Mesodermal cell (in vitro differentiated cells): Measurements from ENCODE around the gene SV2C.
"Not testable (repeated sequence)": the region's sequence is repeated elsewhere in the genome, so short reads cannot be mapped to it uniquely, and the experiment has no call there.

Experiments used
- H3K27ac ChIP-seq: 2 replicates; pipeline ENCODE4 v1.7.0; 2013; ENCODE audit warnings: mild to moderate bottlenecking, low read depth, low read length, moderate library complexity; ENCODE audit not compliant: severe bottlenecking
- H3K36me3 ChIP-seq: 2 replicates; pipeline ENCODE4 v1.7.1; 2013; ENCODE audit warnings: mild to moderate bottlenecking, low read length, moderate library complexity; ENCODE audit not compliant: control insufficient read depth, insufficient read depth
- H3K4me1 ChIP-seq: one replicate; pipeline ENCODE4 v1.7.1; 2013; ENCODE audit warnings: mild to moderate bottlenecking, low read length; ENCODE audit not compliant: insufficient read depth, control insufficient read depth, poor library complexity, severe bottlenecking
- H3K4me3 ChIP-seq: 2 replicates; pipeline ENCODE4 v1.7.0; 2013; ENCODE audit warnings: low read length, control low read depth, mild to moderate bottlenecking; ENCODE audit not compliant: insufficient read depth, poor library complexity, severe bottlenecking; ENCODE audit errors: extremely low read depth
- H3K9me3 ChIP-seq: 2 replicates; pipeline ENCODE4 v1.7.1; 2013; ENCODE audit warnings: mild to moderate bottlenecking, low read length, moderate library complexity; ENCODE audit not compliant: control insufficient read depth
- WGBS, 2 experiments: methylation state at CpG; one replicate each; pipeline ENCODE4 v1.1.5; 2013; ENCODE audit warnings: missing lambda C conversion rate in 2 of 2; ENCODE audit not compliant: insufficient coverage in 2 of 2; 5-methylcytosine and 5-hydroxymethylcytosine counted together

The SV2C gene

GRCh38 chr5:76283670-76284069, 200.5 kb downstream of the SV2C start:
- no peak overlapping the region for H3K27ac ChIP-seq
- H3K4me3 ChIP-seq, result no peak overlapping the region
- no peaks in the 10 kb centered on the region for H3K9me3 ChIP-seq
- H3K36me3 ChIP-seq, result no peaks in the 10 kb centered on the region
- no peaks in the 10 kb centered on the region for H3K4me1 ChIP-seq

- Histone ChIP-seq H3K36me3 (no peaks in the 10 kb centered on the region), H3K27ac (no peak overlapping the region), H3K9me3 (no peaks in the 10 kb centered on the region), H3K4me1 (no peaks in the 10 kb centered on the region), H3K4me3 (no peak overlapping the region)
- WGBS, 2 experiments, result 73 to 92% methylated on average over 1 of the region's 6 CpGs
Observed at GRCh38 chr5:76289692-76290091, 206.5 kb downstream of the SV2C start.

DNA sequence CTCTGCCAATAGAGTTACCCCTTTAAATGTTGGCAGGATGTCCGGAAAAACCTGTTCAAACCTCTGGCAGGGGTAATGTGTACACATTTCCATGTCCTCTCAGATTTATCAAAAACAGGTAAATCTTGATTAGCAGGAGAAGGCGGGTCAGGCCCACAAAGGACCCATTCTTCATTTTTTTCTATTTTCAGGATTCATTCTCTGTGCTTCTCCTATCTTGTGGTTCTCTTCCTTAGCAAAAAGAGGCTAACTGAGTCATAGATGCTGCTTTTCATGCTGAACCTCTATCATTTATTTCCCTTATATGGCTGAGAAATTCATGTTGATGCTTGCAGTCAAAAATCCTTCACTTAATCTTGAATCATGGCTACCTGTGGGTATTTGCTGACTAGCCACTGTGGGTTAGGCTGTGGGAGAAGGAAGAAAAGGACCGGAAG, 207.2 kb downstream of the SV2C start:
- Histone ChIP-seq H3K4me3 (no peak overlapping the region), H3K36me3 (no peaks in the 10 kb centered on the region), H3K4me1 (no peaks in the 10 kb centered on the region), H3K27ac (no peak overlapping the region), H3K9me3 (no peaks in the 10 kb centered on the region)
- 73 to 86% methylated on average over 2 to 3 of the region's 3 CpGs for WGBS, 2 experiments

- no peaks in the 10 kb centered on the region for H3K36me3 ChIP-seq
- WGBS, 2 experiments, result 93 to 100% methylated on average over 4 to 5 of the region's 8 CpGs
- no peak overlapping the region for H3K27ac ChIP-seq
- H3K4me3 ChIP-seq, result no peak overlapping the region
- H3K4me1 ChIP-seq, result no peaks in the 10 kb centered on the region
- H3K9me3 ChIP-seq, result no peaks in the 10 kb centered on the region
Observed at GRCh38 chr5:76291305-76292077, 208.3 kb downstream of the SV2C start.

DNA sequence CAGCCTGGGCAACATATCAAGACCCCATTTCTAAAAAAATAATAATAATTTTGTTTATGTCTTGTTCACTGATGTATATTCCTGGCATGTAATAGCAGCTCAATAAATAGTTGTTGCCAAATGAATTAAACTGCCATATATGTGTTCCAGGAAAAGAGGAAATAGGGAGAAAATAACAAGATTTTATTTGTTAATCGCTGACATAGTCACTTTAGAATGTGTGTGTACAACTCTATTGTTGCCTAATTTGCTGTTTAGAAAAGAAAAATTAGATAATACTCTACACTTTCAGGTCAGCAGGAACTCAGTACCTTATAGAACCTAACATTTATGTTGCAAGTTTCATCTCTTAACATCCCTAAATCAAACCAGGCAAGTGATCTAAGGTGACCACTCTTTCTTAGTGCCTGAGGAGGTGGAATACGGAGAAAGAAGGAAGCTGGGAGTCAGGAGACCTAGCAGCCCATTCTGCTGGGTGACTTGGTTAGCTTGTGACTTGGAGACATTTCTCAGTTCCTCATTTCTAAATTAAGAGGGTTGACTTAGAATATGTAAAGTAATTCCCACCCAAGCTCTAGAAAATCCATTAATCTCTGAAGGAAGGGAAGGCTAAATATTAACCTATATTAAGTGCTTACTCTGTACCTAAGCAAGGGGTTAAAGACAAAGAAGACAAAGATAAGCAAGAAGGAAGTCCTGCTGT, 209.6 kb downstream of the SV2C start:
- no peak overlapping the region for H3K4me3 ChIP-seq
- no peak overlapping the region for H3K27ac ChIP-seq
- H3K36me3 ChIP-seq, result no peaks in the 10 kb centered on the region
- no peaks in the 10 kb centered on the region for H3K9me3 ChIP-seq
- 88 to 100% methylated on average over 1 of the region's 2 CpGs for whole genome bisulfite sequencing, 2 experiments
- H3K4me1 ChIP-seq, result no peaks in the 10 kb centered on the region

DNA sequence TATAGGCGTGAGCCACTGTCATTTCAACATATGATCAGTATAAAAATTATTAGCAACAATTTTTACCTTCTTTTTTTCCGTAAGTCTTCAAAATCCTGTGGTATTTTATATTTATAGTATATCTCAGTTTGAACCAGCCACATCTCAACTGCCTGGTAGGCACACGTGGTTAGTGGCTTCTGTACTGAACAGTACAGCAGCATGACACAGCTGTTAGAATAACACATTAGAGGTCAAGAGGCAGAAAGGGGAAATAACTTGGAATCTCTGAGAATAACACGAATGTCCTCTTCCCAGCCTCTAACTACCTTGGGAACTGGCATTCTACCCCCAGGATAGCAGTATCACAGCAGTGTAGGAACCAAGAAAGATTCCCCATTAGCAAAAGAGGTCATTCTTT, 211.4 kb downstream of the SV2C start:
- Histone ChIP-seq H3K4me3 (no peak overlapping the region), H3K4me1 (no peaks in the 10 kb centered on the region), H3K27ac (no peak overlapping the region), H3K9me3 (no peaks in the 10 kb centered on the region), H3K36me3 (no peaks in the 10 kb centered on the region)
- WGBS, 2 experiments, result 93% methylated on average over 2 of the region's 4 CpGs; no CpG with 5 or more reads in 1 of the 2 experiments

GRCh38 chr5:76298852-76299251, 215.7 kb downstream of the SV2C start:
- H3K4me3 ChIP-seq, result no peak overlapping the region
- H3K27ac ChIP-seq, result no peak overlapping the region
- no peaks in the 10 kb centered on the region for H3K4me1 ChIP-seq
- H3K36me3 ChIP-seq, result no peaks in the 10 kb centered on the region
- no peaks in the 10 kb centered on the region for H3K9me3 ChIP-seq
- 100% methylated on average over 1 of the region's 1 CpG for WGBS, 2 experiments

GRCh38 chr5:76299592-76299991, 216.4 kb downstream of the SV2C start:
- WGBS, 2 experiments, result 83 to 100% methylated on average over 1 of the region's 2 CpGs
- no peak overlapping the region for H3K4me3 ChIP-seq
- H3K9me3 ChIP-seq, result no peaks in the 10 kb centered on the region

DNA sequence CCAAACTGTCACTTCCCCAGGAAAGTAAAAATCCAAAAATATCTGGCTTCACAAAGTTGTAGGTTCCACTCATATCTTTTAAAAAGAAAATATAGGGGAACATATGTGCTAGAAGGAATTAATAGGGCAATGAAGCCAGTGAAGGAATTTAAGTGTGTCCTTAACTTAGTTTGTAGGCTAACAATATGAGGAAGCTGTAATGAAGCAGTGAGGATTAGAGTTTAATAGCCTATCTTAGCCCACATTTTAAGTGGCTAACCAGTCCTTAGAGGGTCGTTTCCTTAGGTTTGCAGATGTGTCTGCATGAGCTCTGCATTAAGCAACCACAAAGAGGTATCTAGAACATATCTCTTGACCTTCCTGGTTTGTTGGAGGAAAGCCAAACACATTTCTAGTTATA, 218.7 kb downstream of the SV2C start:
- not testable (repeated sequence) for H3K4me3 ChIP-seq, H3K27ac ChIP-seq, H3K36me3 ChIP-seq, H3K9me3 ChIP-seq, H3K4me1 ChIP-seq
- WGBS, 2 experiments, result no CpG with 5 or more reads among the region's 1 CpG

More at GRCh38 chr5:76299592-76299991, 216.4 kb downstream of the SV2C start:
- Histone ChIP-seq H3K36me3 (no peaks in the 10 kb centered on the region), H3K27ac (no peak overlapping the region), H3K4me1 (no peaks in the 10 kb centered on the region)

DNA sequence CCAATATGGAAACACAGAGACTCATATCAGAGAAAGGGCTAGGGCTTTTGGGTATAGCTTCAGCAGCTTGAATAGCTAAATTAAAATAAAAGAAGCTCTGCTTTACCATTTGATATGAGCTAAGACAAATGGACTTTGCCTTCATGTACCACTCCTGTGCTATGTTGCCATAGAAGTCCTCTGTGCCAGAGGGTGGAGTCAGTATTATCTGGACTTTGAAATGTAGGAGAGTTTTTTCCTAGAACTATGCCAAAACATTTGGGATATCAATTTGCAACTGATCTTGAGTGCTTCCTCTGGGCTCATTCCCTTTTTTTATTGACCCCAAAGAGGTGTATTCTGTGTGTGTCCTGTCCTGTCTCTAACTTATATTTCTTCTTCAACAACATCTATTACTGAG, 219.5 kb downstream of the SV2C start:
- not testable (repeated sequence) for H3K4me3 ChIP-seq, H3K9me3 ChIP-seq, H3K27ac ChIP-seq, H3K36me3 ChIP-seq, H3K4me1 ChIP-seq

DNA sequence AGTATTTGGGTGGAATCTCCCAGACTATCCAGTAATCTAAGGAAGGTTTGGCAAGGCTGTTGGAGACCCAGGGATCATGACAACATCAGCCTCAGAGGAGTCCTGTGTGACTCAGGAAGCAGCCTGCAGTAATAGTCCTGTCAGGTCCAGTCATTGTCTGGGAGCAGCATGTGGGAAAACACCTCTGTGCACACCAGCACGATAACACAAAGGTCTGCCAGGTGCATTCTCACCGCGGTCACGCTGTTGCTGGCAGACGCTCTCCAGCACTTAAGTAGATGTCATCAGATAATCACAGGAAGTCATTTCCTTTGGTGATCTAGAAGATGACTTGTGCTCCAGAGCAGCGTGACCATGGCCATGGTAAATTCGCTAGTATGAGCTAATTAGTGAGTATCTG, 220.7 kb downstream of the SV2C start:
- H3K4me1 ChIP-seq, result no peaks in the 10 kb centered on the region
- no peaks in the 10 kb centered on the region for H3K9me3 ChIP-seq
- 93 to 97% methylated on average over 5 to 6 of the region's 7 CpGs for WGBS, 2 experiments
- no peak overlapping the region for H3K27ac ChIP-seq
- no peak overlapping the region for H3K4me3 ChIP-seq
- H3K36me3 ChIP-seq, result no peaks in the 10 kb centered on the region
